ENCODE measurements around the gene RPL36.

DNA sequence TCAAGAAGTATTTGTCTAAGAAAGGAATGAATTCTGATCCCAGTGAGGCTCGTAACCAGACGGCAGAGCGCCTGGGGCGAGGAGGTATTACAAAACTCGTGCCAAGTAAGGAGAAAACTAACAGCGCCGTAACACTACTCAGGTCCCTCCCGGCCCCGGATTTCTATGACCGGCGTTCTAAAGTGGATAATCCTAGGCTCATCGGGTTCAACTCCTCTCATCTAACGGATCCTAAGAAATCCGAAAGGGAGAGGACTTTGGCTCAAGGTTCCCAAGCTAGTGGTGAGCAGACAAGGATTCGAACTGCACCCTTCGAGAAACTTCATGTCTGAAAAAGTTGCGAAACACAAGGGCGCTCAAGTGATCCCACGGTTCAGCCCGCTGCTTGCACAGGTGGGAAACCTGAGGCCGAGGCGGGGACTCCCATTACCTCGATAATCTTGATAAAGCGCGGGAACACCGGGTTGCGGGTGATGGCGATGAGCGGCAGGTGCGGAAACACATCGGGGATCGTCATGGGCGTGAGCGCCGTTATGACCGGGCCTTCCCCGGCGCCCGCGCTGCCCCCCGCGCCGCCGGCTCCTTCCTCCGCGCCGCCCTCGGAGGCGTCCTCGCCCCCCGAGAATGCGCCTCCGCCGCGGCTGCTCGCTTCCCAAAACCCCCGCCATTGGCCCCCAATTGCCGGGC, 29.3 kb downstream of the RPL36 start:
- TF ChIP-seq, protein P1, sequence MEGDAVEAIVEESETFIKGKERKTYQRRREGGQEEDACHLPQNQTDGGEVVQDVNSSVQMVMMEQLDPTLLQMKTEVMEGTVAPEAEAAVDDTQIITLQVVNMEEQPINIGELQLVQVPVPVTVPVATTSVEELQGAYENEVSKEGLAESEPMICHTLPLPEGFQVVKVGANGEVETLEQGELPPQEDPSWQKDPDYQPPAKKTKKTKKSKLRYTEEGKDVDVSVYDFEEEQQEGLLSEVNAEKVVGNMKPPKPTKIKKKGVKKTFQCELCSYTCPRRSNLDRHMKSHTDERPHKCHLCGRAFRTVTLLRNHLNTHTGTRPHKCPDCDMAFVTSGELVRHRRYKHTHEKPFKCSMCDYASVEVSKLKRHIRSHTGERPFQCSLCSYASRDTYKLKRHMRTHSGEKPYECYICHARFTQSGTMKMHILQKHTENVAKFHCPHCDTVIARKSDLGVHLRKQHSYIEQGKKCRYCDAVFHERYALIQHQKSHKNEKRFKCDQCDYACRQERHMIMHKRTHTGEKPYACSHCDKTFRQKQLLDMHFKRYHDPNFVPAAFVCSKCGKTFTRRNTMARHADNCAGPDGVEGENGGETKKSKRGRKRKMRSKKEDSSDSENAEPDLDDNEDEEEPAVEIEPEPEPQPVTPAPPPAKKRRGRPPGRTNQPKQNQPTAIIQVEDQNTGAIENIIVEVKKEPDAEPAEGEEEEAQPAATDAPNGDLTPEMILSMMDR (IDR thresholded peaks at IDR 0.05; ENCODE audit: low read depth, low read length, missing input control): no peak
- TF ChIP-seq YY1 (IDR thresholded peaks at IDR 0.05): no peak
- TF ChIP-seq, protein P2, sequence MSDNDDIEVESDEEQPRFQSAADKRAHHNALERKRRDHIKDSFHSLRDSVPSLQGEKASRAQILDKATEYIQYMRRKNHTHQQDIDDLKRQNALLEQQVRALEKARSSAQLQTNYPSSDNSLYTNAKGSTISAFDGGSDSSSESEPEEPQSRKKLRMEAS (IDR thresholded peaks at IDR 0.05): no peak
- TF ChIP-seq, protein P3, sequence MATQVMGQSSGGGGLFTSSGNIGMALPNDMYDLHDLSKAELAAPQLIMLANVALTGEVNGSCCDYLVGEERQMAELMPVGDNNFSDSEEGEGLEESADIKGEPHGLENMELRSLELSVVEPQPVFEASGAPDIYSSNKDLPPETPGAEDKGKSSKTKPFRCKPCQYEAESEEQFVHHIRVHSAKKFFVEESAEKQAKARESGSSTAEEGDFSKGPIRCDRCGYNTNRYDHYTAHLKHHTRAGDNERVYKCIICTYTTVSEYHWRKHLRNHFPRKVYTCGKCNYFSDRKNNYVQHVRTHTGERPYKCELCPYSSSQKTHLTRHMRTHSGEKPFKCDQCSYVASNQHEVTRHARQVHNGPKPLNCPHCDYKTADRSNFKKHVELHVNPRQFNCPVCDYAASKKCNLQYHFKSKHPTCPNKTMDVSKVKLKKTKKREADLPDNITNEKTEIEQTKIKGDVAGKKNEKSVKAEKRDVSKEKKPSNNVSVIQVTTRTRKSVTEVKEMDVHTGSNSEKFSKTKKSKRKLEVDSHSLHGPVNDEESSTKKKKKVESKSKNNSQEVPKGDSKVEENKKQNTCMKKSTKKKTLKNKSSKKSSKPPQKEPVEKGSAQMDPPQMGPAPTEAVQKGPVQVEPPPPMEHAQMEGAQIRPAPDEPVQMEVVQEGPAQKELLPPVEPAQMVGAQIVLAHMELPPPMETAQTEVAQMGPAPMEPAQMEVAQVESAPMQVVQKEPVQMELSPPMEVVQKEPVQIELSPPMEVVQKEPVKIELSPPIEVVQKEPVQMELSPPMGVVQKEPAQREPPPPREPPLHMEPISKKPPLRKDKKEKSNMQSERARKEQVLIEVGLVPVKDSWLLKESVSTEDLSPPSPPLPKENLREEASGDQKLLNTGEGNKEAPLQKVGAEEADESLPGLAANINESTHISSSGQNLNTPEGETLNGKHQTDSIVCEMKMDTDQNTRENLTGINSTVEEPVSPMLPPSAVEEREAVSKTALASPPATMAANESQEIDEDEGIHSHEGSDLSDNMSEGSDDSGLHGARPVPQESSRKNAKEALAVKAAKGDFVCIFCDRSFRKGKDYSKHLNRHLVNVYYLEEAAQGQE (IDR thresholded peaks at IDR 0.05): no peak
- TF ChIP-seq TAF1 (conservative IDR thresholded peaks at IDR 0.05): no peak
- TF ChIP-seq RAD21 (IDR thresholded peaks at IDR 0.05): no peak
- TF ChIP-seq, protein P4, sequence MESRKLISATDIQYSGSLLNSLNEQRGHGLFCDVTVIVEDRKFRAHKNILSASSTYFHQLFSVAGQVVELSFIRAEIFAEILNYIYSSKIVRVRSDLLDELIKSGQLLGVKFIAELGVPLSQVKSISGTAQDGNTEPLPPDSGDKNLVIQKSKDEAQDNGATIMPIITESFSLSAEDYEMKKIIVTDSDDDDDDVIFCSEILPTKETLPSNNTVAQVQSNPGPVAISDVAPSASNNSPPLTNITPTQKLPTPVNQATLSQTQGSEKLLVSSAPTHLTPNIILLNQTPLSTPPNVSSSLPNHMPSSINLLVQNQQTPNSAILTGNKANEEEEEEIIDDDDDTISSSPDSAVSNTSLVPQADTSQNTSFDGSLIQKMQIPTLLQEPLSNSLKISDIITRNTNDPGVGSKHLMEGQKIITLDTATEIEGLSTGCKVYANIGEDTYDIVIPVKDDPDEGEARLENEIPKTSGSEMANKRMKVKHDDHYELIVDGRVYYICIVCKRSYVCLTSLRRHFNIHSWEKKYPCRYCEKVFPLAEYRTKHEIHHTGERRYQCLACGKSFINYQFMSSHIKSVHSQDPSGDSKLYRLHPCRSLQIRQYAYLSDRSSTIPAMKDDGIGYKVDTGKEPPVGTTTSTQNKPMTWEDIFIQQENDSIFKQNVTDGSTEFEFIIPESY (IDR thresholded peaks at IDR 0.05): no peak
- TF ChIP-seq FOXA1 (IDR thresholded peaks at IDR 0.05): no peak
- TF ChIP-seq JUND (IDR thresholded peaks at IDR 0.05): no peak
- TF ChIP-seq EGR1 (IDR thresholded peaks at IDR 0.05; ENCODE audit: low read depth in 2 of 2): no peak
- no peak for TF ChIP-seq HNF4A (conservative IDR thresholded peaks at IDR 0.05)
